Caco-2 (cell line): ENCODE measurements around the gene TAF1B. TPM values are rescaled to one million over a fixed set of nuclear protein-coding genes. Genes with fewer than 3 reads are reported as not detected.

Experiments
- BruUV-seq: library from RNA; stranded (reverse); fragments of 400-500 nt; replicated peaks from 2 replicates; lab custom pipeline; 2021; lab: Mats Ljungman, UMichigan
- CTCF ChIA-PET: fragments of 300-600 bp; sonication (Branson Sonifier 250); formaldehyde crosslinking; loops from one replicate; lab custom pipeline; 2022; ENCODE audit warnings: antibody characterized with exemption; lab: Charles Lee
- POLR2A ChIA-PET: fragments of 300-600 bp; sonication (Branson Sonifier 250); formaldehyde crosslinking; loops from one replicate; lab custom pipeline; 2022; ENCODE audit warnings: antibody characterized with exemption; lab: Charles Lee
- DNase-seq, 2 experiments: peaks; one replicate each; pipeline versions ENCODE4 v3.0.0 to v3.0.0-alpha.2; 2020 to 2022
- H3K27me3 ChIP-seq: replicated peaks from 2 replicates; pipeline ENCODE4 v1.6.0; 2011; ENCODE audit warnings: low read length; ENCODE audit not compliant: control insufficient read depth, insufficient read depth
- H3K36me3 ChIP-seq: 2 replicates; pipeline ENCODE4 v1.5.1; 2011; ENCODE audit warnings: low read length; ENCODE audit not compliant: control insufficient read depth, insufficient read depth
- H3K4me1 ChIP-seq: fragments of 250-450 bp; sonication (Bioruptor Pico); 2 replicates; pipeline ENCODE4 v1.5.1; 2020; ENCODE audit warnings: mild to moderate bottlenecking
- H3K4me3 ChIP-seq: 2 replicates; pipeline ENCODE4 v1.5.1; 2011; ENCODE audit warnings: low read depth, mild to moderate bottlenecking, control low read depth, low read length
- H3K9me3 ChIP-seq: fragments of 250-450 bp; sonication (Bioruptor Pico); 2 replicates; pipeline ENCODE4 v1.5.1; 2020; ENCODE audit warnings: mild to moderate bottlenecking, moderate library complexity
- H3K27ac Mint-ChIP-seq: one replicate; pipeline ENCODE4 v1.8.0; 2022; ENCODE audit warnings: mixed read lengths; ENCODE audit not compliant: unreplicated experiment
- H3K27me3 Mint-ChIP-seq: one replicate; pipeline ENCODE4 v1.8.0; 2022; ENCODE audit warnings: mixed read lengths; ENCODE audit not compliant: insufficient read depth, unreplicated experiment
- H3K36me3 Mint-ChIP-seq: one replicate; pipeline ENCODE4 v1.8.0; 2022; ENCODE audit warnings: mild to moderate bottlenecking, mixed read lengths; ENCODE audit not compliant: insufficient read depth, unreplicated experiment
- H3K4me1 Mint-ChIP-seq: one replicate; pipeline ENCODE4 v1.8.0; 2022; ENCODE audit warnings: low read depth, mixed read lengths; ENCODE audit not compliant: unreplicated experiment
- H3K4me3 Mint-ChIP-seq: one replicate; pipeline ENCODE4 v1.8.0; 2022; ENCODE audit warnings: mild to moderate bottlenecking, moderate library complexity, mixed read lengths; ENCODE audit not compliant: unreplicated experiment
- H3K9me3 Mint-ChIP-seq: one replicate; pipeline ENCODE4 v1.8.0; 2022; ENCODE audit warnings: mixed read lengths; ENCODE audit not compliant: unreplicated experiment
- CTCF ChIP-seq, 2 experiments: fragments of 200-600 bp in 1 of 2; IDR thresholded peaks; 1 replicate in 1 of 2; 2 replicates in 1 of 2; pipeline versions ENCODE4 v1.5.1 to v1.8.0; 2011 to 2022; ENCODE audit warnings: antibody characterized with exemption in 1 of 2, control low read depth in 1 of 2, inconsistent platforms in 1 of 2, low read depth in 1 of 2, low read length in 1 of 2, mild to moderate bottlenecking in 1 of 2, moderate library complexity in 1 of 2; ENCODE audit not compliant: insufficient read depth in 1 of 2, severe bottlenecking in 1 of 2, unreplicated experiment in 1 of 2
- intact Hi-C: fragments of 100-400 bp; cut with micrococcal nuclease; formaldehyde crosslinking; loops from one replicate; pipeline ENCODE4 v1.10.0; 2022; ENCODE audit not compliant: unreplicated experiment
- total RNA-seq: library from RNA; stranded (reverse); gene quantifications from 2 replicates; pipeline ENCODE4 v1.2.3, GENCODE V29; 2022

TAF1B gene
- total RNA-seq, 1 experiment from 2014 or later = 24.8 TPM

GRCh38 chr2:9867881-9868280 is 24.6 kb downstream of the TAF1B start:
- no peak overlapping the region for H3K27ac Mint-ChIP-seq
- H3K4me3 Mint-ChIP-seq = no peak overlapping the region
- Histone ChIP-seq H3K36me3 (no peaks in the 10 kb centered on the region), H3K9me3 (no peaks in the 10 kb centered on the region), H3K4me3 (no peak overlapping the region), H3K4me1 (no peaks in the 10 kb centered on the region), H3K27me3 (no peaks in the 10 kb centered on the region)
- intact Hi-C loops = no loop called here
- no TSS peak for BruUV-seq
- TF ChIP-seq CTCF (IDR thresholded peaks at IDR 0.05; ENCODE audit: insufficient read depth in 1 of 2, low read depth in 1 of 2, low read length in 1 of 2, severe bottlenecking in 1 of 2, unreplicated experiment in 1 of 2) = no peak
- ChIA-PET CTCF (no interaction called here), POLR2A (no interaction called here)
- H3K4me1 Mint-ChIP-seq = no peaks in the 10 kb centered on the region
- H3K36me3 Mint-ChIP-seq = no peaks in the 10 kb centered on the region
- H3K9me3 Mint-ChIP-seq = peaks cover 9% of the 10 kb centered on the region
- H3K27me3 Mint-ChIP-seq = no peaks in the 10 kb centered on the region
- DNase-seq = no peak

DNA sequence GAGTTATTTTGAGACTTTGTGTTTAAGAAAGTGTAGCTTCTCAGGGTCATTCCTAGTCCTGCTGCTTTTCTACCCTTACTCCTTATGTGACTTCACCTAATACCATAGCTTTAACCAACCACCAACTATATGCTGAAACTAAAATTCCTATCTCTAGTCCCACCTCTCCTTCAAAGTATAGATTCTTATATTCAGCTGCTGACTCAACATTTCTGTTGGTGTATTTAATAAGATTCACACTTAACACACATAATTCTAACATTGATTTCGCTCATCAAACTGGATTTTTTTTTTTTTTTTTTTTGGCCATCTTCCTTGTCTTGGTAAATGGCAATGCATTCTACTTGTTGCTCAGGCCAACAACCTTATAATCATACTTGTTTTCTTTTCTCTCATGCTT is 30.1 kb downstream of the TAF1B start:
- BruUV-seq = no TSS peak
- H3K36me3 Mint-ChIP-seq = peaks cover 16% of the 10 kb centered on the region
- no peaks in the 10 kb centered on the region for H3K27me3 Mint-ChIP-seq
- no peaks in the 10 kb centered on the region for H3K9me3 Mint-ChIP-seq
- Histone ChIP-seq H3K9me3 (no peaks in the 10 kb centered on the region), H3K4me3 (no peak overlapping the region), H3K27me3 (no peaks in the 10 kb centered on the region), H3K36me3 (no peaks in the 10 kb centered on the region), H3K4me1 (no peaks in the 10 kb centered on the region)
- no peak for TF ChIP-seq CTCF (IDR thresholded peaks at IDR 0.05; ENCODE audit: insufficient read depth in 1 of 2, low read depth in 1 of 2, low read length in 1 of 2, severe bottlenecking in 1 of 2, unreplicated experiment in 1 of 2)
- no peak overlapping the region for H3K27ac Mint-ChIP-seq
- H3K4me1 Mint-ChIP-seq = no peaks in the 10 kb centered on the region
- intact Hi-C loops = no loop called here
- no peak overlapping the region for H3K4me3 Mint-ChIP-seq
- ChIA-PET POLR2A (no interaction called here), CTCF (interaction anchor here (0.7 to 0.8 kb wide), 2 partner anchors 69 to 380 kb away, joined by 6 read pairs; no protein-coding TSS in a partner anchor)
- no peak for DNase-seq

GRCh38 chr2:9877026-9877425 is 33.8 kb downstream of the TAF1B start:
- Histone ChIP-seq H3K36me3 (no peaks in the 10 kb centered on the region), H3K27me3 (no peaks in the 10 kb centered on the region), H3K4me3 (no peak overlapping the region), H3K9me3 (no peaks in the 10 kb centered on the region), H3K4me1 (no peaks in the 10 kb centered on the region)
- ChIA-PET CTCF (no interaction called here), POLR2A (no interaction called here)
- TF ChIP-seq CTCF (IDR thresholded peaks at IDR 0.05; ENCODE audit: insufficient read depth in 1 of 2, low read depth in 1 of 2, low read length in 1 of 2, severe bottlenecking in 1 of 2, unreplicated experiment in 1 of 2) = no peak
- no peak overlapping the region for H3K27ac Mint-ChIP-seq
- H3K4me3 Mint-ChIP-seq = no peak overlapping the region
- DNase-seq = no peak
- H3K4me1 Mint-ChIP-seq = no peaks in the 10 kb centered on the region
- intact Hi-C loops = no loop called here
- peaks cover 32% of the 10 kb centered on the region for H3K36me3 Mint-ChIP-seq
- no peaks in the 10 kb centered on the region for H3K27me3 Mint-ChIP-seq
- no peaks in the 10 kb centered on the region for H3K9me3 Mint-ChIP-seq
- BruUV-seq = no TSS peak
